H1 (cell line): ENCODE data around the gene SMARCB1. TPM values are rescaled to one million over a fixed set of nuclear protein-coding genes. Genes with fewer than 3 reads are reported as not detected.

Experiments
- NRF1 ChIP-seq: IDR thresholded peaks from 2 replicates; pipeline ENCODE4 v1.6.1; 2011; ENCODE audit warnings: mild to moderate bottlenecking, low read depth, low read length, improper control_type of control experiment
- RXRA ChIP-seq: IDR thresholded peaks from 2 replicates; pipeline ENCODE4 v1.6.1; 2011; ENCODE audit warnings: low read depth, mild to moderate bottlenecking, low read length, moderate library complexity; ENCODE audit not compliant: insufficient read depth
- SAP30 ChIP-seq: fragments of 300-600 bp; sonication (generic); IDR thresholded peaks from 2 replicates; pipeline ENCODE4 v1.7.1; 2012; ENCODE audit warnings: low read length, moderate library complexity, mild to moderate bottlenecking, inconsistent platforms; ENCODE audit not compliant: insufficient read depth, insufficient replicate concordance
- SP1 ChIP-seq: IDR thresholded peaks from 2 replicates; pipeline ENCODE4 v1.6.1; 2011; ENCODE audit warnings: low read depth, low read length
- TAF1 ChIP-seq: IDR thresholded peaks from 2 replicates; pipeline ENCODE4 v1.6.1; 2011; ENCODE audit warnings: mild to moderate bottlenecking, low read depth, low read length
- polyA plus RNA-seq, 7 experiments: library from polyadenylated mRNA; depleted of rRNA in 3 of 7; stranded (reverse) in 5 of 7; unstranded in 2 of 7; fragments of >200 nt in 5 of 7; fragments of 200-250 nt in 2 of 7; gene quantifications; 1 replicate in 5 of 7; 2 replicates in 1 of 7; 4 replicates in 1 of 7; pipeline versions ENCODE4 v1.2.1 to v1.2.3, GENCODE V29; 2011 to 2013; ENCODE audit warnings: missing spikeins in 2 of 7, mixed read lengths in 2 of 7
- total RNA-seq: library from RNA; stranded (reverse); fragmentation: NEBNext Ultra II Directional; extraction: Animal tissue kit (Norgen Biotek cat#: 25700); gene quantifications from 2 replicates; pipeline ENCODE4 v1.2.1, GENCODE V29; 2021
- TF ChIP-seq, protein P1 (sequence below): fragments of 300-600 bp; sonication (generic); IDR thresholded peaks from 2 replicates; pipeline ENCODE4 v1.7.1; 2012; ENCODE audit warnings: low read length, moderate library complexity, mild to moderate bottlenecking, inconsistent platforms; ENCODE audit not compliant: insufficient replicate concordance
- TF ChIP-seq, protein P2 (sequence below): IDR thresholded peaks from 2 replicates; pipeline ENCODE4 v1.6.1; 2011; ENCODE audit warnings: low read depth, mild to moderate bottlenecking, low read length; ENCODE audit not compliant: insufficient read depth
- TF ChIP-seq, protein P3 (sequence below): IDR thresholded peaks from 2 replicates; pipeline ENCODE4 v1.6.1; 2012; ENCODE audit warnings: inconsistent platforms

The SMARCB1 gene
- total and polyA plus RNA-seq, 2 of the 8 experiments (the other 6 are each of a cell fraction or from before 2014, with no cell fraction given), result 116 to 145 TPM

DNA sequence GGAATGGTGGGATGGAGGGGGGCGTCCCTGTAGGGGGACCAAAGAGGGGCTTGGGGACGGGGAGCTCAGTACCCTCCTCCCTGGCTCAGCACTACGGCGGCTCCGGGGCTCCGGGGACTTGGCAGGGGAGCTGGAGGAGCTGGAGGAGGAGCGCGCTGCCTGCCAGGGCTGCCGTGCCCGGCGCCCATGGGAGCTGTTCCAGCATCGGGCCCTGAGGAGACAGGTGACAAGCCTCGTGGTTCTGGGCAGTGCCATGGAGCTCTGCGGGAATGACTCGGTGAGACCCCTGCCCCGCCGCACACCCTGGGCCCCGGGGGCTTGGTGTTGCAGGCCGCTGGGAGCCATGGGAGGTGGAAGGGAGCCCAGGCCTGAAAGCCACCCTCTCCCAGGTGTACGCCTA, 95.6 kb downstream of the SMARCB1 start (continued):
- TF ChIP-seq, protein P1, sequence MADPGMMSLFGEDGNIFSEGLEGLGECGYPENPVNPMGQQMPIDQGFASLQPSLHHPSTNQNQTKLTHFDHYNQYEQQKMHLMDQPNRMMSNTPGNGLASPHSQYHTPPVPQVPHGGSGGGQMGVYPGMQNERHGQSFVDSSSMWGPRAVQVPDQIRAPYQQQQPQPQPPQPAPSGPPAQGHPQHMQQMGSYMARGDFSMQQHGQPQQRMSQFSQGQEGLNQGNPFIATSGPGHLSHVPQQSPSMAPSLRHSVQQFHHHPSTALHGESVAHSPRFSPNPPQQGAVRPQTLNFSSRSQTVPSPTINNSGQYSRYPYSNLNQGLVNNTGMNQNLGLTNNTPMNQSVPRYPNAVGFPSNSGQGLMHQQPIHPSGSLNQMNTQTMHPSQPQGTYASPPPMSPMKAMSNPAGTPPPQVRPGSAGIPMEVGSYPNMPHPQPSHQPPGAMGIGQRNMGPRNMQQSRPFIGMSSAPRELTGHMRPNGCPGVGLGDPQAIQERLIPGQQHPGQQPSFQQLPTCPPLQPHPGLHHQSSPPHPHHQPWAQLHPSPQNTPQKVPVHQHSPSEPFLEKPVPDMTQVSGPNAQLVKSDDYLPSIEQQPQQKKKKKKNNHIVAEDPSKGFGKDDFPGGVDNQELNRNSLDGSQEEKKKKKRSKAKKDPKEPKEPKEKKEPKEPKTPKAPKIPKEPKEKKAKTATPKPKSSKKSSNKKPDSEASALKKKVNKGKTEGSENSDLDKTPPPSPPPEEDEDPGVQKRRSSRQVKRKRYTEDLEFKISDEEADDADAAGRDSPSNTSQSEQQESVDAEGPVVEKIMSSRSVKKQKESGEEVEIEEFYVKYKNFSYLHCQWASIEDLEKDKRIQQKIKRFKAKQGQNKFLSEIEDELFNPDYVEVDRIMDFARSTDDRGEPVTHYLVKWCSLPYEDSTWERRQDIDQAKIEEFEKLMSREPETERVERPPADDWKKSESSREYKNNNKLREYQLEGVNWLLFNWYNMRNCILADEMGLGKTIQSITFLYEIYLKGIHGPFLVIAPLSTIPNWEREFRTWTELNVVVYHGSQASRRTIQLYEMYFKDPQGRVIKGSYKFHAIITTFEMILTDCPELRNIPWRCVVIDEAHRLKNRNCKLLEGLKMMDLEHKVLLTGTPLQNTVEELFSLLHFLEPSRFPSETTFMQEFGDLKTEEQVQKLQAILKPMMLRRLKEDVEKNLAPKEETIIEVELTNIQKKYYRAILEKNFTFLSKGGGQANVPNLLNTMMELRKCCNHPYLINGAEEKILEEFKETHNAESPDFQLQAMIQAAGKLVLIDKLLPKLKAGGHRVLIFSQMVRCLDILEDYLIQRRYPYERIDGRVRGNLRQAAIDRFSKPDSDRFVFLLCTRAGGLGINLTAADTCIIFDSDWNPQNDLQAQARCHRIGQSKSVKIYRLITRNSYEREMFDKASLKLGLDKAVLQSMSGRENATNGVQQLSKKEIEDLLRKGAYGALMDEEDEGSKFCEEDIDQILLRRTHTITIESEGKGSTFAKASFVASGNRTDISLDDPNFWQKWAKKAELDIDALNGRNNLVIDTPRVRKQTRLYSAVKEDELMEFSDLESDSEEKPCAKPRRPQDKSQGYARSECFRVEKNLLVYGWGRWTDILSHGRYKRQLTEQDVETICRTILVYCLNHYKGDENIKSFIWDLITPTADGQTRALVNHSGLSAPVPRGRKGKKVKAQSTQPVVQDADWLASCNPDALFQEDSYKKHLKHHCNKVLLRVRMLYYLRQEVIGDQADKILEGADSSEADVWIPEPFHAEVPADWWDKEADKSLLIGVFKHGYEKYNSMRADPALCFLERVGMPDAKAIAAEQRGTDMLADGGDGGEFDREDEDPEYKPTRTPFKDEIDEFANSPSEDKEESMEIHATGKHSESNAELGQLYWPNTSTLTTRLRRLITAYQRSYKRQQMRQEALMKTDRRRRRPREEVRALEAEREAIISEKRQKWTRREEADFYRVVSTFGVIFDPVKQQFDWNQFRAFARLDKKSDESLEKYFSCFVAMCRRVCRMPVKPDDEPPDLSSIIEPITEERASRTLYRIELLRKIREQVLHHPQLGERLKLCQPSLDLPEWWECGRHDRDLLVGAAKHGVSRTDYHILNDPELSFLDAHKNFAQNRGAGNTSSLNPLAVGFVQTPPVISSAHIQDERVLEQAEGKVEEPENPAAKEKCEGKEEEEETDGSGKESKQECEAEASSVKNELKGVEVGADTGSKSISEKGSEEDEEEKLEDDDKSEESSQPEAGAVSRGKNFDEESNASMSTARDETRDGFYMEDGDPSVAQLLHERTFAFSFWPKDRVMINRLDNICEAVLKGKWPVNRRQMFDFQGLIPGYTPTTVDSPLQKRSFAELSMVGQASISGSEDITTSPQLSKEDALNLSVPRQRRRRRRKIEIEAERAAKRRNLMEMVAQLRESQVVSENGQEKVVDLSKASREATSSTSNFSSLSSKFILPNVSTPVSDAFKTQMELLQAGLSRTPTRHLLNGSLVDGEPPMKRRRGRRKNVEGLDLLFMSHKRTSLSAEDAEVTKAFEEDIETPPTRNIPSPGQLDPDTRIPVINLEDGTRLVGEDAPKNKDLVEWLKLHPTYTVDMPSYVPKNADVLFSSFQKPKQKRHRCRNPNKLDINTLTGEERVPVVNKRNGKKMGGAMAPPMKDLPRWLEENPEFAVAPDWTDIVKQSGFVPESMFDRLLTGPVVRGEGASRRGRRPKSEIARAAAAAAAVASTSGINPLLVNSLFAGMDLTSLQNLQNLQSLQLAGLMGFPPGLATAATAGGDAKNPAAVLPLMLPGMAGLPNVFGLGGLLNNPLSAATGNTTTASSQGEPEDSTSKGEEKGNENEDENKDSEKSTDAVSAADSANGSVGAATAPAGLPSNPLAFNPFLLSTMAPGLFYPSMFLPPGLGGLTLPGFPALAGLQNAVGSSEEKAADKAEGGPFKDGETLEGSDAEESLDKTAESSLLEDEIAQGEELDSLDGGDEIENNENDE, result no peak
- TF ChIP-seq RXRA (no peak), SP1 (no peak), SAP30 (no peak), NRF1 (no peak), TAF1 (no peak)
- TF ChIP-seq, protein P2, sequence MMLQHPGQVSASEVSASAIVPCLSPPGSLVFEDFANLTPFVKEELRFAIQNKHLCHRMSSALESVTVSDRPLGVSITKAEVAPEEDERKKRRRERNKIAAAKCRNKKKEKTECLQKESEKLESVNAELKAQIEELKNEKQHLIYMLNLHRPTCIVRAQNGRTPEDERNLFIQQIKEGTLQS, result no peak
- TF ChIP-seq, protein P3, sequence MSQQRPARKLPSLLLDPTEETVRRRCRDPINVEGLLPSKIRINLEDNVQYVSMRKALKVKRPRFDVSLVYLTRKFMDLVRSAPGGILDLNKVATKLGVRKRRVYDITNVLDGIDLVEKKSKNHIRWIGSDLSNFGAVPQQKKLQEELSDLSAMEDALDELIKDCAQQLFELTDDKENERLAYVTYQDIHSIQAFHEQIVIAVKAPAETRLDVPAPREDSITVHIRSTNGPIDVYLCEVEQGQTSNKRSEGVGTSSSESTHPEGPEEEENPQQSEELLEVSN, result no peak
